Neuronal stem cell (in vitro differentiated cells): ENCODE data around the gene KRT2.

Experiments used
- DNase-seq: peaks from one replicate; pipeline ENCODE4 v3.0.0-alpha.2; 2013; ENCODE audit warnings: low spot score
- H2AFZ ChIP-seq: one replicate; pipeline ENCODE4 v1.6.1; 2013; ENCODE audit warnings: mild to moderate bottlenecking, low read length, inconsistent platforms
- H2AK5ac ChIP-seq: 2 replicates; pipeline ENCODE4 v1.6.1; 2013; ENCODE audit warnings: low read depth, mild to moderate bottlenecking, inconsistent platforms, low read length, moderate library complexity, mixed read lengths
- H2BK120ac ChIP-seq: 2 replicates; pipeline ENCODE4 v1.6.1; 2013; ENCODE audit warnings: low read depth, mild to moderate bottlenecking, inconsistent platforms, low read length, moderate library complexity, mixed read lengths
- H2BK12ac ChIP-seq: one replicate; pipeline ENCODE4 v1.6.1; 2013; ENCODE audit warnings: low read length, inconsistent platforms
- H2BK15ac ChIP-seq: 2 replicates; pipeline ENCODE4 v1.6.1; 2013; ENCODE audit warnings: mild to moderate bottlenecking, low read length, inconsistent platforms, mixed read lengths
- H2BK5ac ChIP-seq: one replicate; pipeline ENCODE4 v1.6.1; 2013; ENCODE audit warnings: inconsistent platforms, mild to moderate bottlenecking, low read length, moderate library complexity
- H3K14ac ChIP-seq: one replicate; pipeline ENCODE4 v1.6.1; 2013; ENCODE audit warnings: low read length, inconsistent platforms
- H3K18ac ChIP-seq: 2 replicates; pipeline ENCODE4 v1.6.1; 2013; ENCODE audit warnings: low read length, inconsistent platforms
- H3K23ac ChIP-seq: 2 replicates; pipeline ENCODE4 v1.6.1; 2013; ENCODE audit warnings: low read depth, mild to moderate bottlenecking, mixed read lengths, low read length, inconsistent platforms; ENCODE audit not compliant: poor library complexity
- H3K27ac ChIP-seq: replicated peaks from 3 replicates; pipeline ENCODE4 v1.5.1; 2013; ENCODE audit warnings: low read length, inconsistent platforms
- H3K27me3 ChIP-seq, 3 experiments: 2 replicates each; pipeline ENCODE4 v1.6.1; 2013; ENCODE audit warnings: low read length in 3 of 3, mild to moderate bottlenecking in 2 of 3, inconsistent platforms in 1 of 3, low read depth in 1 of 3, mixed read lengths in 1 of 3, moderate library complexity in 1 of 3; ENCODE audit not compliant: control insufficient read depth in 3 of 3, insufficient read depth in 3 of 3
- H3K36me3 ChIP-seq, 2 donors: replicated peaks in 1 of 2; 2 replicates each; pipeline ENCODE4 v1.6.1; 2013; ENCODE audit warnings: low read length in 2 of 2; ENCODE audit not compliant: control insufficient read depth in 2 of 2, insufficient read depth in 2 of 2
- H3K4ac ChIP-seq: 2 replicates; pipeline ENCODE4 v1.6.1; 2013; ENCODE audit warnings: inconsistent platforms, mild to moderate bottlenecking, low read length, moderate library complexity
- H3K4me1 ChIP-seq, 2 donors: 1 replicate in 1 of 2; 2 replicates in 1 of 2; pipeline ENCODE4 v1.6.1; 2013; ENCODE audit warnings: low read length in 2 of 2, low read depth in 1 of 2; ENCODE audit not compliant: control insufficient read depth in 2 of 2, insufficient read depth in 1 of 2
- H3K4me2 ChIP-seq: one replicate; pipeline ENCODE4 v1.6.1; 2013; ENCODE audit warnings: mild to moderate bottlenecking, low read length, inconsistent platforms; ENCODE audit not compliant: insufficient read depth, poor library complexity, severe bottlenecking
- H3K4me3 ChIP-seq, 2 donors: 2 replicates each; pipeline ENCODE4 v1.5.1; 2013; ENCODE audit warnings: low read length in 2 of 2, mild to moderate bottlenecking in 2 of 2, inconsistent platforms in 1 of 2, moderate library complexity in 1 of 2
- H3K79me1 ChIP-seq: one replicate; pipeline ENCODE4 v1.6.1; 2013; ENCODE audit warnings: low read depth, mild to moderate bottlenecking, inconsistent platforms, low read length, moderate library complexity
- H3K9ac ChIP-seq: one replicate; pipeline ENCODE4 v1.6.1; 2013; ENCODE audit warnings: mild to moderate bottlenecking, low read depth, low read length, inconsistent platforms; ENCODE audit not compliant: poor library complexity
- H3K9me3 ChIP-seq, 2 donors: replicated peaks in 1 of 2; 2 replicates each; pipeline versions ENCODE3 to v1.6.1; 2013; ENCODE audit warnings: low read length in 2 of 2, mild to moderate bottlenecking in 2 of 2, inconsistent platforms in 1 of 2, low read depth in 1 of 2, mixed read lengths in 1 of 2, moderate library complexity in 1 of 2; ENCODE audit not compliant: control insufficient read depth in 2 of 2, insufficient read depth in 1 of 2
- H4K8ac ChIP-seq: one replicate; pipeline ENCODE4 v1.6.1; 2013; ENCODE audit warnings: low read depth, mild to moderate bottlenecking, inconsistent platforms, low read length, moderate library complexity
- H4K91ac ChIP-seq: one replicate; pipeline ENCODE4 v1.6.1; 2013; ENCODE audit warnings: low read length, low read depth, mild to moderate bottlenecking, inconsistent platforms; ENCODE audit not compliant: poor library complexity
- WGBS, 2 donors: extraction: QIAGEN DNeasy Blood & Tissue Kit; methylation state at CpG; one replicate each; pipeline ENCODE4 v1.1.7; 2013; ENCODE audit warnings: missing lambda C conversion rate in 2 of 2, mixed read lengths in 1 of 2; ENCODE audit not compliant: insufficient read length in 2 of 2, insufficient replicate concordance in 1 of 2; ENCODE audit errors: extremely low coverage in 2 of 2; 5-methylcytosine and 5-hydroxymethylcytosine counted together

KRT2 gene

DNA sequence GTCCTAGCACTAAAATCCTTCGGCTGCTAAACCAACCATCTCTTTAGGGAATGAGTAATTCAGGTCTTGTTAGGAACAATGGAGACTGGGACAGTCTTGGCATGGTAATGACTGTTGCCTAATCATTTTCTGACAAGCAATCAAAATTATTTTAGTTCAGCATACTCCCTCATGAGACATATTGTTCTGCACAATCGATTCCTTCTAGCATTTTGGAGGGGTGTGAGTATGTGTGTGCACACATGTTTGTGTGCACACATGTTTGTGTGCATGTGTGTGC, 30.3 kb upstream of the KRT2 start:
- no peak overlapping the region for H3K23ac ChIP-seq
- no peak overlapping the region for H2BK5ac ChIP-seq
- H2BK12ac ChIP-seq: no peak overlapping the region
- H3K27ac ChIP-seq: no peak overlapping the region
- no peaks in the 10 kb centered on the region for H3K9me3 ChIP-seq
- H2BK120ac ChIP-seq: no peak overlapping the region
- no peak overlapping the region for H2AK5ac ChIP-seq
- H3K4me3 ChIP-seq: no peak overlapping the region
- H3K4ac ChIP-seq: no peak overlapping the region
- no peaks in the 10 kb centered on the region for H3K79me1 ChIP-seq
- H3K4me1 ChIP-seq: peaks cover 0 to 6% of the 10 kb centered on the region in 2 donors
- H4K8ac ChIP-seq: no peak overlapping the region
- H3K14ac ChIP-seq: no peak overlapping the region
- H3K9ac ChIP-seq: no peak overlapping the region
- H2BK15ac ChIP-seq: no peak overlapping the region
- no peak overlapping the region for H2AFZ ChIP-seq
- no peaks in the 10 kb centered on the region for H3K36me3 ChIP-seq
- H4K91ac ChIP-seq: no peak overlapping the region
- no peak for DNase-seq
- H3K18ac ChIP-seq: no peak overlapping the region
- no CpG with 5 or more reads among the region's 2 CpGs for WGBS, 2 donors
- peaks cover 0 to 10% (median 0%) of the 10 kb centered on the region in 3 experiments for H3K27me3 ChIP-seq
- H3K4me2 ChIP-seq: no peak overlapping the region

DNA sequence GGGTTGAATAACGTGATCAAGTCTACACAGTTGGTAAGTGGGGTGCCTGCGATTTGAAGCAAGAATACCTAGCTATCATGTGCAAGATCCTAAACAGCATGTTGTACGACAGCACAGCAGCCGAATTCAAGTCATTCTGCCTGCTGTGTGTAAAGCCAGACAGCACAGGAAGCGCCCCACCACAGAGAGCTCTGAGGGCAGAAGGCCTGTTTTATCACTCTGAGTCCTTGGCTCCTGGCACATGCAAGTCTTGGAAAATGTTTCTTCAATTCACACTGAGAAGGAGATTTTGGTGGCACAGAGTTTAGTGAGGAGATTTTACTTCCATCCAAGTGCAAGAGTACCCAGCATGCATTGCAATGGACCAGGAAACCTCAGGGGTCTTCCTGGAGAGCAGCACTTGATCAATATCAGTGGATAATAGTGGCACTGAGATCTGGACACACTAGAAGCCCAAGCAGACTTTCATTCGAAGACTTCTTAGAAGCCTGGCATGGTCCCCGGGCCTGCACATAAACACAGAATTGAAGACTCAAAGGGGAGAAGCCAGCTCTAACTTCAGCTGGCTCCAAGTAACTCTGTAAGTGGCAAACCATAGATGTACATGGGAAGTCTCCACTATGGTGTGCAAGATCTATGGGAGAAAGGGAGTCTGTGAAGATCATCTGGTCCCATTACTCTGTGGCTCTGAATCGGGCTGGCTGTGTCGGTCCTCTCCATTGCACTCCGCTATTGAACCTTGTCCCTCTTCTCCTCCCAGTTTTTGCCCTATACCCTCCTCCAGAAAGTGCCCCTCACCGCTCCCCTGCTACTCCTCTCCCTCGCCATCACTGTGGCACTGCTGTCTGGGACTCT, 29.7 kb upstream of the KRT2 start:
- H3K4ac ChIP-seq: no peak overlapping the region
- no peak overlapping the region for H2AFZ ChIP-seq
- no peak overlapping the region for H2BK120ac ChIP-seq
- H3K4me2 ChIP-seq: no peak overlapping the region
- DNase-seq: no peak
- no peak overlapping the region for H3K9ac ChIP-seq
- H3K9me3 ChIP-seq: no peaks in the 10 kb centered on the region
- H3K14ac ChIP-seq: no peak overlapping the region
- no peak overlapping the region for H3K18ac ChIP-seq
- H2BK15ac ChIP-seq: no peak overlapping the region
- no peak overlapping the region for H4K91ac ChIP-seq
- WGBS, 2 donors: no CpG with 5 or more reads among the region's 12 CpGs
- H3K4me3 ChIP-seq: no peak overlapping the region
- no peak overlapping the region for H3K27ac ChIP-seq
- peaks cover 0 to 6% of the 10 kb centered on the region in 2 donors for H3K4me1 ChIP-seq
- no peak overlapping the region for H2BK12ac ChIP-seq
- H3K23ac ChIP-seq: no peak overlapping the region
- no peak overlapping the region for H2AK5ac ChIP-seq
- H3K27me3 ChIP-seq: peaks cover 0 to 10% (median 0%) of the 10 kb centered on the region in 3 experiments
- no peaks in the 10 kb centered on the region for H3K79me1 ChIP-seq
- H3K36me3 ChIP-seq: no peaks in the 10 kb centered on the region
- H4K8ac ChIP-seq: no peak overlapping the region
- H2BK5ac ChIP-seq: no peak overlapping the region

GRCh38 chr12:52680363-52680762, 28.4 kb upstream of the KRT2 start, which contains the start of gene KRT1:
KRT1 (minus strand) TSS chr12:52680407; CDS start chr12:52680348, 59 bp downstream.
- Histone ChIP-seq H3K4me3 (no peak within 1 kb of the TSS), H4K91ac (no peak within 1 kb of the TSS), H2BK120ac (no peak within 1 kb of the TSS), H3K27me3 (peaks cover 0 to 6% (median 0%) of the 10 kb centered on the region in 3 experiments), H3K4me1 (peaks cover 0 to 6% of the 10 kb centered on the region in 2 donors), H3K79me1 (no peaks in the 10 kb centered on the region), H2BK5ac (no peak within 1 kb of the TSS), H4K8ac (peak within 1 kb of the TSS; percentile 43), H3K9me3 (no peaks in the 10 kb centered on the region), H3K9ac (no peak within 1 kb of the TSS), H3K23ac (no peak within 1 kb of the TSS), H2AFZ (no peak within 1 kb of the TSS), H3K36me3 (no peaks in the 10 kb centered on the region), H2BK15ac (no peak within 1 kb of the TSS), H2AK5ac (no peak within 1 kb of the TSS), H3K18ac (no peak within 1 kb of the TSS), H3K14ac (no peak within 1 kb of the TSS), H3K4me2 (no peak within 1 kb of the TSS), H2BK12ac (no peak within 1 kb of the TSS), H3K4ac (no peak within 1 kb of the TSS), H3K27ac (no peak within 1 kb of the TSS)
- WGBS, 2 donors: no CpG with 5 or more reads among the region's 3 CpGs
- no peak for DNase-seq

- no peak for DNase-seq
- no peaks in the 10 kb centered on the region for H3K36me3 ChIP-seq
- peaks cover 0 to 6% (median 0%) of the 10 kb centered on the region in 3 experiments for H3K27me3 ChIP-seq
These were observed 27.9 kb upstream of the KRT2 start for GRCh38 chr12:52679875-52680274.

More at GRCh38 chr12:52679875-52680274, 27.9 kb upstream of the KRT2 start:
- no peak overlapping the region for H3K27ac ChIP-seq
- H4K8ac ChIP-seq: peak overlapping the region; percentile 43
- H3K4ac ChIP-seq: no peak overlapping the region
- no peaks in the 10 kb centered on the region for H3K79me1 ChIP-seq
- H3K4me2 ChIP-seq: no peak overlapping the region
- no peak overlapping the region for H3K4me3 ChIP-seq
- no peak overlapping the region for H3K14ac ChIP-seq
- no peak overlapping the region for H3K23ac ChIP-seq
- WGBS, 2 donors: no CpG with 5 or more reads among the region's 5 CpGs
- no peak overlapping the region for H2AK5ac ChIP-seq
- H4K91ac ChIP-seq: no peak overlapping the region
- H3K9me3 ChIP-seq: no peaks in the 10 kb centered on the region
- H2BK5ac ChIP-seq: no peak overlapping the region
- H2BK15ac ChIP-seq: no peak overlapping the region
- peaks cover 0 to 6% of the 10 kb centered on the region in 2 donors for H3K4me1 ChIP-seq
- no peak overlapping the region for H2AFZ ChIP-seq
- no peak overlapping the region for H2BK120ac ChIP-seq
- no peak overlapping the region for H3K18ac ChIP-seq
- H3K9ac ChIP-seq: no peak overlapping the region
- no peak overlapping the region for H2BK12ac ChIP-seq
